Ovary (tissue), 3 donors: Measurements from ENCODE around the gene LIMS1.
"Not testable (repeated sequence)": the region's sequence is repeated elsewhere in the genome, so short reads cannot be mapped to it uniquely, and the experiment has no call there.

Source experiments
- EP300 ChIP-seq: sonication (generic); formaldehyde crosslinking; IDR thresholded peaks from one replicate; pipeline ENCODE4 v1.6.1; 2017; ENCODE audit warnings: antibody characterized with exemption
- TF ChIP-seq, protein P1 (sequence below), 3 donors: fragments of 450-650 bp in 2 of 3; fragments of 200-600 bp in 1 of 3; IDR thresholded peaks; one replicate each; pipeline versions ENCODE4 v1.5.1 to v1.8.0; 2016 to 2022; ENCODE audit warnings: antibody characterized with exemption in 3 of 3, mild to moderate bottlenecking in 1 of 3
- donor health status: DM: no; HTN: no; CAD: no.

DNA sequence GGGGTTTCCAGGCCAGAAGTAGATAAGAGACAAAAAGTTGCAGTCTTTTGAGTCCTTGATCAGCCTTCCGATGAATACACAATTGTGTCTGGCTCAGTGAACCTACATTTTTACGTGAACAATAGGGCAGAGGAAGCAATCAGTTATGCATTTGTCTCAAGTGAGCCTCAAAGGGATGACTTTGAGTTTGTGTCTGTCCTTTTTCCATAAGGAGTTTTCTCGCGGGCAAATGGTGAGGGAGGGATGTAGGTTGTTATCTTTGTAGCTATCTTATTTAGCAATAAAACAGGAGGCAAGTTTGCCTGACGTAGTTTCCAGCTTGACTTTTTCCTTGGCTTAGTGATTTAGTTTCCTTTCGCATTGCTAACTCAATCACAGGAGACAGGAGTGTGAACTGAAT is 119.6 kb downstream of the LIMS1 start:
- TF ChIP-seq, protein P1, sequence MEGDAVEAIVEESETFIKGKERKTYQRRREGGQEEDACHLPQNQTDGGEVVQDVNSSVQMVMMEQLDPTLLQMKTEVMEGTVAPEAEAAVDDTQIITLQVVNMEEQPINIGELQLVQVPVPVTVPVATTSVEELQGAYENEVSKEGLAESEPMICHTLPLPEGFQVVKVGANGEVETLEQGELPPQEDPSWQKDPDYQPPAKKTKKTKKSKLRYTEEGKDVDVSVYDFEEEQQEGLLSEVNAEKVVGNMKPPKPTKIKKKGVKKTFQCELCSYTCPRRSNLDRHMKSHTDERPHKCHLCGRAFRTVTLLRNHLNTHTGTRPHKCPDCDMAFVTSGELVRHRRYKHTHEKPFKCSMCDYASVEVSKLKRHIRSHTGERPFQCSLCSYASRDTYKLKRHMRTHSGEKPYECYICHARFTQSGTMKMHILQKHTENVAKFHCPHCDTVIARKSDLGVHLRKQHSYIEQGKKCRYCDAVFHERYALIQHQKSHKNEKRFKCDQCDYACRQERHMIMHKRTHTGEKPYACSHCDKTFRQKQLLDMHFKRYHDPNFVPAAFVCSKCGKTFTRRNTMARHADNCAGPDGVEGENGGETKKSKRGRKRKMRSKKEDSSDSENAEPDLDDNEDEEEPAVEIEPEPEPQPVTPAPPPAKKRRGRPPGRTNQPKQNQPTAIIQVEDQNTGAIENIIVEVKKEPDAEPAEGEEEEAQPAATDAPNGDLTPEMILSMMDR (IDR thresholded peaks at IDR 0.05) = not testable (repeated sequence)
- TF ChIP-seq EP300 = not testable (repeated sequence)
